AG08395 (cell line): ENCODE measurements around the gene ALX4.

ENCODE experiments used
- DNase-seq: peaks from one replicate; pipeline ENCODE4 v3.0.0; 2012; ENCODE audit warnings: mixed read lengths, low spot score

The ALX4 gene

GRCh38 chr11:44315947-44316658 lies 6.2 kb upstream of the ALX4 start:
- peak; percentile 76 for DNase-seq

DNA sequence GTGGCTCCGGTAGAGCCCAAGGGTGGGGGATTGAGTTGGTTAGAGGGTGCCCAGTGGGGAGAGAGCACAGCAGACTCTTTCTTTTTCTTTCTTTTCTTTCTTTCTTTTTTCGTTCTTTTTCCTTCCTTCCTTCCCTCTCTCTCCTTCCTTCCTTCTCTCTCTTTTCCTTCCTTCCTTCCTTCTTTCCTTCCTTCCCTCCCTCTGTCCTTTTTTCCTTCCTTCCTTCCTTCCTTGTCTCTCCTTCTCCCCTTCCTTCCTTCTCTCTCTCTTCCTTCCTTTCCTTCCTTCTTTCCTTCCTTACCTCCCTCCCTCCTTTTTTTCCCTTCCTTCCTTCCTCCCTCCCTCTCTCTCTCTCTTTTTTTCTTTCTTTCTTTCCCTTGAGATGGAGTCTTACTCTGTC lies 4.8 kb upstream of the ALX4 start:
- no peak for DNase-seq

- DNase-seq: peak; percentile 45
Observed at GRCh38 chr11:44313761-44314489, 4.0 kb upstream of the ALX4 start.

- DNase-seq: no peak
Observed at GRCh38 chr11:44312876-44313275, 2.9 kb upstream of the ALX4 start.

DNA sequence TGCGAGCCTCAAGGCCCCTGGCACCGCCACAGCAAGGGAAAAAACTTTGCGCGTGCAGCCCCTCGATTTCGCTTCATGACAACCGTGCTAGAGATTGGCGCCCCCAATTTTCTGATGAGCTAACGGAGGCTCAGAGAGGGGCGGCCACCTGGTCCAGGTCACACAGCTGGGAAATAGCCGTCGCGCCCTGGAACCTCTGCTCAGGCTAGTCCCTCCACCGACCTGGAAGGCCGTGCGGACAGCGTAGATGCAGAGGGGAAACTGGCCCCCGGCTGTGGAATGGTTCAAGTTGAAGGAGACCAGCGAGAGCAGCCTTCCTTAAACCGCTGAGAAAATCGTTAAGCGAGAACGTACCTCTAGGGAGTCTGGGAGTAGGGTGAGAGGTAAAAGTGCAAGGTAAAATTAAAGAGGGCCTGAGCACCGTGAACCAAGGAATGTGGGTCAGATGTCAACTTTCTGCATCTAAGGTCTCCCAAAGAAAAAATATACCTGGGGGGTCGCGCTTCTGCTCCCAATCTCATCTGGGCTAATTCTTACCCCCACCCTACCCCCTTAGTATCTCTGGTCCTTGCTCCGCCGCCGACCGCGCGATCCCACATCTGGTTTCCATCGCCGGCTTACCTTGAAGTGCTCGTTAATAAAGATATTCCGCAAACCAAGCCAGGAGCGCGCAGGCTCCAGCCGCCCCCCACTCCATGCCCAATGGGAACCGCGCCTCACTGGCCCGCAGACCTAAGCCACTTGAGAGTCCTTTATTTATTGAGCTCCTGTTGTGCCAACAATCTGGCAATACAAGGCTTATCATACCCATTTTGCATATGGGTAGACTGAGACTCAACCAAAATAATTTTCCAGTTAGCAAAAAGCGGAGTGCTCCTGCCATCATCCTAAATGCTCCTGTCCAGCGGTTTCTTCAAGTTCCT lies 1.7 kb upstream of the ALX4 start:
- DNase-seq: no peak

DNA sequence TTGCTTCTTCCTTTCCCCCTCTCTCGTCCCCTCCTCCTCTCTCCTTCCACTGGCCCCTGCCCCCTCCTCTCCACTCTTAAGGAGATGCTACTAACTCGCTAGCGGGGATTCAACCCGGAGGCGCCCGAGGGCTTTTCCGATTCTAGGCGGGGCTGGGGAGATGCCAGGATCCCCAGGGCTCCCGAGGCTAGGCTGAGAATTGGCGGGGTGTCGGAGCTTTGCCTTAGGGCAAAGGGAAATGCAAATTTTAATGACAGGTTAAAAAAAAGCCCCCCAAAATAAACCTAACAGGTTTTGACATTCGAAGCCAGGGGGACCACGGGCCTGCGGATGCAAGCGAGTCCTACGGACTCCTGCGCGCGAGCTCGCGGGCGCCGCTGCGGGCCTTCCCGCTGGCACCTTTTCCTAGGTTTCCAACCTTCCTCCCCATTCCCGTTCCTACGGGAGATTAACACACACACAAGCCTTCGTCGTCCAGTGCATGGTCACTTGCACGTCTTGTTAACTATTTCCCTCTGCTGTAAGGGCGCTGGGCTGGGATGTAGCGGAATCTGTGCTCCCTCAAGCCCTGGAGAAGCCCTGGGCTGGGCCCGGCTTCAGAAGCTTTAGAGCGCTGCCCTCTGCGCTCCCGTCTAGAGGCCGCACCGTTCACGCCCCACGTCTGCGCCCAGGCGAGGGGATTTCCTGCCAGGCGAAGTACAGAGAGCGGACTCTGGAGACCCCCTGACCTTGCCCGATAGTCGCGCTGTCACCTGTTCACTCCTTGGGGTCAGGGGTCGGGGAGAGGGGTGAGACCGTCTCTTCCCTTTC lies 729 bp upstream of the ALX4 start:
- no peak for DNase-seq

DNA sequence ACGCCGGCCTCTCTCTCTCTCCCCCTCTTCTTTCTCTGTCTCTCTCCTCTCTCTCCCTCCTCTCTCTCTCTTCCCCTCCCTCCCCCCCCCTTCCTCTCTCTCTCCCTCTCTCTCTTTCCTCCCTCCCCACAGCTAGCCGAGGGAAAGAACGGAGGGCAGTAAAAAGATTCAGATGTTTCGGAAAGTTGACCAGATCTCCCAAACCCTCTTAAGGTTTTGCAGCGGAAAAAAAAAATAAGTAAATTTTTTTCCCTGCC lies 195 bp upstream of the ALX4 start:
- DNase-seq: no peak

DNA sequence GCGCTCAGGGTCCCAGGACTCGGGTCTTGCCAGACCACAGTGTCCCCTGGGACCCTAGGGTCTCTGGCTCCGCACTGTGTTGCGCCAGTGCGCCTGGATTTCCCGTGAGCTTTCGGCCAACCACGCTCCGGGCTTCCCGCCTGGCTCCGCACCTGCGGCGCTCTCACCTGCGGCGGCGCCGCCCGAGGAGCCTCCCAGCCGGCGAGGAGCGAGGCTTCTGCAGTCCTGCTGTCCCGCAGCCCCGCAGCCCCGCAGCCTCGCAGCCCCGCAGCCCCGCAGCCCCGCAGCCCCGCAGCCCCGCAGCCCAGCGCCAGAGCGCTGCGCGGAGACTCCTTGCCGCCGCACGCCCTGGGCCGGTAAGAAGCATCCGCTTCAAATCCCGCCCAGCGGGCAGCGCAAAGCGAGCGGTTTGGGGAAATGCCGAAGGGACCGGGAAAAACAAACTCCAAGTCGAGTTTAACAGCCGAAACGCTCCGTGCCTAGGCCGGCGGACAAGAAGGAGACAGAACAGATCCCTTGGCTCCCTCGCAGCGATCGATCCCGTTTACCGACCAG lies 939 bp downstream of the ALX4 start:
- peak; percentile 30 for DNase-seq

- no peak for DNase-seq
Observed at GRCh38 chr11:44308256-44308922, 1.6 kb downstream of the ALX4 start.

- DNase-seq: no peak
Observed at GRCh38 chr11:44307340-44308099, 2.4 kb downstream of the ALX4 start.

DNA sequence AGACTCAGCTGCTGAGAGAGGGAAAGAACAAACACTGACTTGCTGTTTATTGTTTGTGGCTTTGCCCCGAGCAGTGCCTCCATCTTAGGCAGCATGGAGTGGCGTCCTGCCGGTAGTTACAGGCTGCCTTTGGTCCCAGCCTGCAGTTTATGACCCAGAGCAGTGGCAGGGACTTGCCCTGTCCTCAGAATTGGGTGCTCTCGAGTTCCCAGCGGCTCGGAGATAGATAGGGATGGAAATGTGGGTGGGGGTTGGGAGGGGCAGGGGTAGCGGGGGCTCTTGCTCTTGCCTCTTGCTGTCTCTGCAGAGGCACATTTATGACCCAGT lies 3.1 kb downstream of the ALX4 start:
- no peak for DNase-seq

GRCh38 chr11:44306052-44306917 lies 3.7 kb downstream of the ALX4 start:
- no peak for DNase-seq

- no peak for DNase-seq
Observed at GRCh38 chr11:44305470-44306051, 4.4 kb downstream of the ALX4 start.

GRCh38 chr11:44305026-44305469 lies 4.9 kb downstream of the ALX4 start:
- no peak for DNase-seq

DNA sequence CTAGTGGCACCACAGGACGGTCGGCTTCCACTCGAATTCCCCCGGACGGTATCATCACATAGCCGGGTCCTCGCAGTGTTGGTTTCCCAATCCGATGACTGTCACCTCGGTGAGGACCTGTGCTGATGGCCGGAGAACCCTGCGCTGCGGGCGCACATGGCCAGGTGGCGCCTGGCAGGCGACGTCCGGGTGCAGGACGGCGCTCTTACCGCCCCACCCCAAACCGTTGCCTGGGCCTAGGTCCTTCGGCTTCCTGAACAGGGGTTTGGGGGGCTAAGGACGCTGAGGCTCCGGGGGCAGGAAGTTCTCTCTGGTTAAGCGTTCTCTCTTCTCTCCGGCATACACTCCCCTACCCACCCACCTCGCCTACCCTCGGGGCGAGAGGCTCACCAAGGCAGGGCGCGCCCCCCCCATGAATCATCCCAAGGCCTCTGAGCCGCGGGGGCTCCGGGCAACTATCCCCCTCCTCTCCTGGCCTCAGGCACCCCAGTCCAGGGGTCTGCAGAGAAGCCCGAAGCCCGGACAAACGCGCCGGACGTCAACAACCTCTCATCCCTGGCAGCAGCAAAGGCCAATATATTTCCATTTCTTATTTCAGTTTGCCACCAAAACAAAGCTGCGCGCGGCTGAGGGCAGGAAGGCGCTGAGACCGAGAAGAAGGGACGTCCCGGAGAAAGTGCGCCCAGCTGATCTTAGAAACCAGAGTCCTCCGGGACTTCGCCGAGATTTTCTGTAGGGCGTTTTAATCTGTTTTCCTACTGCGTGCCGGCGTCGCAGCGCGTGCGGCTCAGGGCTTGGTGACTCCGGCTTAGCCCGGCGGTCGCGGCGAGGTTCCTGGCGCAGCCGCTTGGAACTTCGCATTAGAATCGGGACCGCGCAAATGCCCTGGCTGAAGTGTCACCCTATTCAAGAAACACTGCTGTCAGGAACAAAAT lies 5.6 kb downstream of the ALX4 start:
- DNase-seq: no peak

DNA sequence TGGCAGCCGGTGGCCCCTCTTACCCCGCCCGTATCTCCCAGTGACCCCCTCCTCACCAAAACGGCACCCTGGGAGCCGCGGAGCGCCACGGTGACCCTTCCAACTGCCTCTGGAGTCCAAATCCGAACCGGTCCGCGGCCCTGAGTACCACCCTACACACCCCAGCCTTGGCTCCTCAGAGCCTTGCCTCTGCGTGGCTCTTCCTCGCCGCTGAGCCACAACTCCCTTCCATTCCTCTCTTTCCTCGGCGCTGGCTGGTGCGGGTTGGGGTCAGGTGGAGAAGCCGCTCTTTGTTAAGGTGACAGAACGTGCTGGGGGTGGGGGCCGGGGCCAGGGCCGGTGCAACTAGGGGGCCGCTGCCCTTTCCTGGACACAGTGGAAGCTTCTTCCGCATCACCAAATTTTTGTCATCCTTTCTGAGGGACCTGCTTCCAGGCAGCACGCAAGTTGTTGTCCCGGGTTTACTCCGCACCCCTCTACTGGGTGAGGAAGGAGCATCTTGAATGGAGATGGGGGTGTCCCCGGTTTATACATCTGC lies 6.5 kb downstream of the ALX4 start:
- DNase-seq: no peak

GRCh38 chr11:44301564-44302271 lies 8.2 kb downstream of the ALX4 start:
- peak; percentile 88 for DNase-seq
